ENCODE measurements around the gene COL15A1. TPM values are rescaled to one million over a fixed set of nuclear protein-coding genes. Genes with fewer than 3 reads are reported as not detected.

COL15A1 gene
- total and polyA plus RNA-seq, 2 of the 13 experiments (the other 11 are each of a cell fraction or from before 2014, with no cell fraction given), result not detected

DNA sequence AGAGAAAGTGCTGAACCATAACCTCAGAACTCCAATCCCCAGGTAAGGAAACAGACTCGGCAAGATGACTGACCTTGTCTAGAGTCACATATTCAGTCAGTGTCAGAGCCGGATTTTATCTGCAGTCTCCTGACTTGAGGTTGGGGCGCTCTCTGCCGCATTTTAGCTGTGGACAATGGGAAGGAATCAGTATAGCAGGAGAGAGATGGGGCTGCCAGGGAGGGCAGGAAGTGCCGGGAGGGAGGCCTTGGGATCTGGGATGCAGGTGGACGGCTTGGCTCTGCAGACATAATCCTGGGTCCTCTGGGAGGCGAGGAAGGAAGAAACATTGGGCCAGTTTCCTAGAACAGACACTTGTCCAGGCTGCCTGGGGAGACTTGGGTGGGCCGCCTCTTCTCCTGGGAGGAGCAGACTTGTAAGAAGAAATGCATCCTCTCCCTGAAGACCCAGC is 39.7 kb upstream of the COL15A1 start (continued):
- TF ChIP-seq REXO4 (CRISPR knock-in tag; IDR thresholded peaks at IDR 0.05; ENCODE audit: borderline replicate concordance), result no peak

DNA sequence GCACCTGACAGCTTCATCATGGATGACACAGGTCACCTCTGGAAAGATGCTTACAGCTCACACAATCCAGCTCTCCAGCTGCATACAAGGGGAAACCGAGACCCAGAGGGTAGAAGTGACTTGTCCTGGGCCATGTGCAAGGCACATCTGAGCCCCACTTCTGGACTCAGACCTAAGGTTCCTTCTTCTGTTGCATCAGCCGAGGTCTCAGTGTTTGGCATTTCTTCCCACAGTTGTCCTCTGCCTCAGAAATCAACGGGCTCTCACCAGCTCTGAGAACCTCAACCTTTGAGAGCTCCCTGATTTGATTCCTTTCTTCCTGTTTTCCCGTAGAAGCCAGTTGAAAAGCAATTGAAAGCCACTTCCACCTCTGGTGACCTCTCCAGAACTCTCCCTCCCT is 38.7 kb upstream of the COL15A1 start:
- no peak overlapping the region for H3K27ac ChIP-seq (ENCODE audit: extremely low read length, insufficient read depth, low read length)
- no peak for DNase-seq (ENCODE audit: low spot score)
- no peak overlapping the region for H3K4me2 ChIP-seq (ENCODE audit: low read depth, low read length)
- WGBS (ENCODE audit: low lambda C conversion rate), result 4% methylated on average over 4 of the region's 4 CpGs
- POLR2A ChIA-PET, result no interaction called here
- TF ChIP-seq NPAS2 (CRISPR knock-in tag; IDR thresholded peaks at IDR 0.05; ENCODE audit: borderline replicate concordance) (no peak), ZNF138 (CRISPR knock-in tag; IDR thresholded peaks at IDR 0.05; ENCODE audit: low read depth) (no peak), THAP11 (CRISPR knock-in tag; IDR thresholded peaks at IDR 0.05) (no peak), HDAC1 (CRISPR knock-in tag; IDR thresholded peaks at IDR 0.05) (no peak), ZMAT3 (CRISPR knock-in tag; conservative IDR thresholded peaks at IDR 0.05) (no peak)
- TF ChIP-seq, protein P1, sequence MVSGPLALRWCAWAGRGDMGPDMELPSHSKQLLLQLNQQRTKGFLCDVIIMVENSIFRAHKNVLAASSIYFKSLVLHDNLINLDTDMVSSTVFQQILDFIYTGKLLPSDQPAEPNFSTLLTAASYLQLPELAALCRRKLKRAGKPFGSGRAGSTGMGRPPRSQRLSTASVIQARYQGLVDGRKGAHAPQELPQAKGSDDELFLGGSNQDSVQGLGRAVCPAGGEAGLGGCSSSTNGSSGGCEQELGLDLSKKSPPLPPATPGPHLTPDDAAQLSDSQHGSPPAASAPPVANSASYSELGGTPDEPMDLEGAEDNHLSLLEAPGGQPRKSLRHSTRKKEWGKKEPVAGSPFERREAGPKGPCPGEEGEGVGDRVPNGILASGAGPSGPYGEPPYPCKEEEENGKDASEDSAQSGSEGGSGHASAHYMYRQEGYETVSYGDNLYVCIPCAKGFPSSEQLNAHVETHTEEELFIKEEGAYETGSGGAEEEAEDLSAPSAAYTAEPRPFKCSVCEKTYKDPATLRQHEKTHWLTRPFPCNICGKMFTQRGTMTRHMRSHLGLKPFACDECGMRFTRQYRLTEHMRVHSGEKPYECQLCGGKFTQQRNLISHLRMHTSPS (CRISPR knock-in tag; IDR thresholded peaks at IDR 0.05; ENCODE audit: low read depth), result no peak
- TF ChIP-seq, protein P2, sequence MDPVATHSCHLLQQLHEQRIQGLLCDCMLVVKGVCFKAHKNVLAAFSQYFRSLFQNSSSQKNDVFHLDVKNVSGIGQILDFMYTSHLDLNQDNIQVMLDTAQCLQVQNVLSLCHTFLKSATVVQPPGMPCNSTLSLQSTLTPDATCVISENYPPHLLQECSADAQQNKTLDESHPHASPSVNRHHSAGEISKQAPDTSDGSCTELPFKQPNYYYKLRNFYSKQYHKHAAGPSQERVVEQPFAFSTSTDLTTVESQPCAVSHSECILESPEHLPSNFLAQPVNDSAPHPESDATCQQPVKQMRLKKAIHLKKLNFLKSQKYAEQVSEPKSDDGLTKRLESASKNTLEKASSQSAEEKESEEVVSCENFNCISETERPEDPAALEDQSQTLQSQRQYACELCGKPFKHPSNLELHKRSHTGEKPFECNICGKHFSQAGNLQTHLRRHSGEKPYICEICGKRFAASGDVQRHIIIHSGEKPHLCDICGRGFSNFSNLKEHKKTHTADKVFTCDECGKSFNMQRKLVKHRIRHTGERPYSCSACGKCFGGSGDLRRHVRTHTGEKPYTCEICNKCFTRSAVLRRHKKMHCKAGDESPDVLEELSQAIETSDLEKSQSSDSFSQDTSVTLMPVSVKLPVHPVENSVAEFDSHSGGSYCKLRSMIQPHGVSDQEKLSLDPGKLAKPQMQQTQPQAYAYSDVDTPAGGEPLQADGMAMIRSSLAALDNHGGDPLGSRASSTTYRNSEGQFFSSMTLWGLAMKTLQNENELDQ (CRISPR knock-in tag; IDR thresholded peaks at IDR 0.05; ENCODE audit: borderline replicate concordance), result no peak
- TF ChIP-seq, protein P3, sequence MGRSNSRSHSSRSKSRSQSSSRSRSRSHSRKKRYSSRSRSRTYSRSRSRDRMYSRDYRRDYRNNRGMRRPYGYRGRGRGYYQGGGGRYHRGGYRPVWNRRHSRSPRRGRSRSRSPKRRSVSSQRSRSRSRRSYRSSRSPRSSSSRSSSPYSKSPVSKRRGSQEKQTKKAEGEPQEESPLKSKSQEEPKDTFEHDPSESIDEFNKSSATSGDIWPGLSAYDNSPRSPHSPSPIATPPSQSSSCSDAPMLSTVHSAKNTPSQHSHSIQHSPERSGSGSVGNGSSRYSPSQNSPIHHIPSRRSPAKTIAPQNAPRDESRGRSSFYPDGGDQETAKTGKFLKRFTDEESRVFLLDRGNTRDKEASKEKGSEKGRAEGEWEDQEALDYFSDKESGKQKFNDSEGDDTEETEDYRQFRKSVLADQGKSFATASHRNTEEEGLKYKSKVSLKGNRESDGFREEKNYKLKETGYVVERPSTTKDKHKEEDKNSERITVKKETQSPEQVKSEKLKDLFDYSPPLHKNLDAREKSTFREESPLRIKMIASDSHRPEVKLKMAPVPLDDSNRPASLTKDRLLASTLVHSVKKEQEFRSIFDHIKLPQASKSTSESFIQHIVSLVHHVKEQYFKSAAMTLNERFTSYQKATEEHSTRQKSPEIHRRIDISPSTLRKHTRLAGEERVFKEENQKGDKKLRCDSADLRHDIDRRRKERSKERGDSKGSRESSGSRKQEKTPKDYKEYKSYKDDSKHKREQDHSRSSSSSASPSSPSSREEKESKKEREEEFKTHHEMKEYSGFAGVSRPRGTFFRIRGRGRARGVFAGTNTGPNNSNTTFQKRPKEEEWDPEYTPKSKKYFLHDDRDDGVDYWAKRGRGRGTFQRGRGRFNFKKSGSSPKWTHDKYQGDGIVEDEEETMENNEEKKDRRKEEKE (IDR thresholded peaks at IDR 0.05), result no peak
- TF ChIP-seq, protein P4, sequence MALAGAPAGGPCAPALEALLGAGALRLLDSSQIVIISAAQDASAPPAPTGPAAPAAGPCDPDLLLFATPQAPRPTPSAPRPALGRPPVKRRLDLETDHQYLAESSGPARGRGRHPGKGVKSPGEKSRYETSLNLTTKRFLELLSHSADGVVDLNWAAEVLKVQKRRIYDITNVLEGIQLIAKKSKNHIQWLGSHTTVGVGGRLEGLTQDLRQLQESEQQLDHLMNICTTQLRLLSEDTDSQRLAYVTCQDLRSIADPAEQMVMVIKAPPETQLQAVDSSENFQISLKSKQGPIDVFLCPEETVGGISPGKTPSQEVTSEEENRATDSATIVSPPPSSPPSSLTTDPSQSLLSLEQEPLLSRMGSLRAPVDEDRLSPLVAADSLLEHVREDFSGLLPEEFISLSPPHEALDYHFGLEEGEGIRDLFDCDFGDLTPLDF (CRISPR knock-in tag; IDR thresholded peaks at IDR 0.05), result no peak
- no peak overlapping the region for H3K9ac ChIP-seq (ENCODE audit: insufficient read depth, low read depth, low read length)
- no peaks in the 10 kb centered on the region for H3K9me3 ChIP-seq (ENCODE audit: low read length)
- H3K4me1 ChIP-seq (ENCODE audit: insufficient read depth, low read length), result no peaks in the 10 kb centered on the region
- no TSS peak for BruUV-seq (replicated peaks)
- in situ Hi-C loops (cut with HindIII; ENCODE audit: extremely low pct_ligation_motif_present, low pct_unique_long_range_greater_than_20kb) (no loop called here), intact Hi-C loops (cut with micrococcal nuclease; ENCODE audit: unreplicated experiment) (no loop called here)
- H4K20me1 ChIP-seq (ENCODE audit: insufficient read depth, low read length), result no peaks in the 10 kb centered on the region
- no peaks in the 10 kb centered on the region for H3K79me2 ChIP-seq (ENCODE audit: insufficient read depth, low read length)
- no peak overlapping the region for H2AFZ ChIP-seq (ENCODE audit: low read length)
- no peaks in the 10 kb centered on the region for H3K36me3 ChIP-seq (replicated peaks in 1 of 2; ENCODE audit: control insufficient read depth in 1 of 2, insufficient read depth in 2 of 2, low read length in 2 of 2)
- ATAC-seq, result no peak
- no peak overlapping the region for H3K4me3 ChIP-seq (replicated peaks in 1 of 3; ENCODE audit: insufficient read depth in 1 of 3, low read depth in 2 of 3, low read length in 3 of 3)
- FAIRE-seq, result no peak
- CTCF ChIA-PET (ENCODE audit: low intra/inter-chr PET ratio, low total read pairs), result no interaction called here
- no peaks in the 10 kb centered on the region for H3K27me3 ChIP-seq (ENCODE audit: control insufficient read depth in 1 of 2, insufficient read depth in 2 of 2, low read length in 2 of 2)
